Stimulated activated CD8-positive, alpha-beta memory T cell treated with anti-CD3 and anti-CD28 coated beads, Interleukin-4, amount 100 ng/mL, for 4 hours (primary cell): ENCODE results near the gene RIOK1.
A peak's percentile ranks its signal among the peaks of the same experiment; 100 is the strongest.
"Not testable (repeated sequence)": the region's sequence is repeated elsewhere in the genome, so short reads cannot be mapped to it uniquely, and the experiment has no call there.

ENCODE experiments used
- DNase-seq, 2 donors: peaks; one replicate each; pipeline ENCODE4 v3.0.0-alpha.2; 2020; ENCODE audit warnings: low read depth in 2 of 2, low spot score in 1 of 2

The RIOK1 gene

DNA sequence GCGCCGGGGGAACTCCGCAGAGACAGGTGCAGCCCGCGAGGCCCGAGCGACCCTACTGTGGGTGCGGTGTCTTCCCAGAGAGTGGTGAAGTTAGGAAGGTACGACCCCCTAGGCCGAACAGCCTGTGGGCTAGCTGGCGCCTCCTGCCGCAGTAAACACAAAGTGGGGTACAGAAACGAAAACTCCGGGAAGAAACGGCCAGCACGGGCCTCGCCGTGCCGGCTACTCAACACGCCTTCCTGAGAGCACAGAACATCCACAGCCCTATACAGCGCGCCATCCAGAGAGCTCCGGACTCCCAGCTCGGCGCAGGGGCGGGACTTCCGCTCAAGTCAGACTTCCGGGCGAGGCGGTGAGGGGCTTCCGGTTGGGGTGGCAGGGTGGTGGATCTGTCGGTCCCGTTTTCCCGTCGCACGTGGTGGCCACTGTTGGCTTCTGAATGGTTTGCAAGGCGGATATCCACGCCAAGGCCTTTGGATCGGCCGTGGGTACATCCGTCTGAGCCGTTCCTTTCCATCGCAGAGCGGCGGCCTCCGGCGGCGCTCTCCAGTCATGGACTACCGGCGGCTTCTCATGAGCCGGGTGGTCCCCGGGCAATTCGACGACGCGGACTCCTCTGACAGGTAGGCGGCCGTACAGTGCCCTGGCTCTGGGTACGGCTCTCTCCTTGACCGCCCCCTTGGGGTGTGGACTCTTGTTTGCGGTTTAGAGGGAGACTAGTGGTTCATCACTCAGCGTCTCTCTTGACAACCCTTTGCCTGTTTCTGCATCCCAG lies at the start of gene RIOK1, which contains the start of gene CAGE1:
Gene RIOK1 (plus strand): TSS at position 358 of the 775 bp plus-strand sequence. CDS start 195 bp downstream, at position 553.
Gene CAGE1 (minus strand): TSS at position 292 of the 775 bp plus-strand sequence. CDS start 2,569 bp downstream, outside the sequence.
- DNase-seq, result peak; percentile 87 to 93

DNA sequence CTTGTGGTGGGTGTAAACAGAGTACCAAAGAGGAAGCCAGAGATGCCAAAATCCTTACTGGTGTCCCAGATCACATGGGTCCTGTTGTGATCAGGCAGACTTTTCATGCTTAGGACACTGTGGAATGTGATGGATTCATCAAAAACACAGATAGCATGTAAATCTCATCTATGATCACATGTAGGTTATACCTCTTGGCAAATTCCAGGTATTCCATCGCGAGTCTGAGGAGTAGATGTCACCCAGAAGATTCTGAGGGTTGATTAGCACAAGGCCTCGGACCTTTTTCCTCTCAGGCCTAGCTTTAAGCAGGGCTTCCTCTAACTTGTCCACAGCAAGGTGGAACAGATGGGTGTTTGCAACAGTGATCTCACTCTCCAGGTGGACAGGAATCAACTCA lies 48.3 kb upstream of the RIOK1 start:
- no peak for DNase-seq

DNA sequence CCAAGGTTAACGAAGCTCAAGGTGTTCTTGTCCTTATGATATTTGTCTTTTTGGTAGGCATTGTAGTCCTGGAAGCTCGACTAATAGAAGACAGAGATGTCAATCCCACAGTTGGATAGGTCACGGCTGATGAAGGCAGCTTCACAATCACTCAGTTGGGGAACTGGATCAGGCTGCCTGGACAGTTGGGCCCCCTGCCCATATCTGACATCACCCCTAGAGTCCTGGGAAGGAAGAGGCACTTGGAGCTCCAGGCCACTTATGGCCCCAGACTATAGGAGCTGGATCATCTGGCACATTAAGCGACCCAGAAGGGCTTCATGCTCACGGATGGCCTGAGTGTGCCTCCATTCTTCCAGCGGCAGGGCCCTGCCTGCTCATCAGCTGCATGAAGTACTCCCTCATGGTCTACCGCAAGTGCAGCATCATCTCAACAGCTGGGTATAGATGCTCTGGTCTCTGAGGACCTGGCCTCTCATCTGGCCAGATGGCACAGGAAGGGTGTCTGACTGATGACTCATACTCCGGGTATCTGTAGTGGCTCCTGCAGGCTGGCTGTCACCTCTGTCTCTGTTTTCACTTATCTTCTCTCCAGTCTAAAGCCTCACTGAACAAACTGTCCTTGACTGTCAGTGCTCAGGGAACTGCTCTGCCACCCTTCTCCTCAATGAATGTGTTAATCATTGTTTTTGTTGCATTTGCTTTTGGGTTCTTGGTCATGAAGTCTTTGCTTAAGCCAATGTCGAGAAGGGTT lies 47.4 kb upstream of the RIOK1 start:
- DNase-seq, result no peak

DNA sequence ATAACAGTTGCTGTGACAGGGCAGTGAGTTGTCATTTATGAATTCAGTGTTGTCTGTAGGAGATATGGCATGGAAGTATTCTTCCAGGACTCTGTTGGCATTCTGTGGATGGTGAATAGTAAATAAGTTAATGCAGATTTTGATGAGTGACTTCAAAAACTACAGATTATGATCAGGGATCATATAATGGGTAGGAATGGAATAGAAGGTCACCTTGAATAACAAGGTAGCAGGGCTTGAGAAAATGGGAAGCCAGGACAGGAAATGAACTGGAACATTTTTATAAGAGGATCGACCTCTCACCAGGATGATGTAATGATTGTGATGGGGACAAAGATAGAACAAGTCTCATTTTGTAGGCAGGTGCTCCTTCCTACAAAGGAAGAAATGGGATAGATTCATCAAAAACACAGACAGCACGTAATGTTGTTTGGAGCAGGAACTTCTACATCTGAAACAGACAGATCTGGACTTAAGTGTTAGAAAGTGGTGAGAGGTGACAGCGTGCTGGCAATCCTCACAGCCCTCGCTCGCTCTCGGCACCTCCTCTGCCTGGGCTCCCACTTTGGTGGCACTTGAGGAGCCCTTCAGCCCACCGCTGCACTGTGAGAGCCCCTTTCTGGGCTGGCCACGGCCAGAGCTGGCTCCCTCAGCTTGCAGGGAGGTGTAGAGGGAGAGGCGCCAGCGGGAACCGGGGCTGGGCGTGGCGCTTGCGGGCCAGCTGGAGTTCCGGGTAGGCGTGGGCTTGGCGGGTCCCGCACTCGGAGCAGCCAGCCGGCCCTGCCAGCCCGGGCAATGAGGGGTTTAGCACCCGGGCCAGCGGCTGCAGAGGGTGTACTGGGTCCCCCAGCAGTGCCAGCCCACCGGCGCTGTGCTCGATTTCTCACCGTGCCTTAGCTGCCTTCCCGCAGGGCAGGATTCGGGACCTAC lies 45.8 kb upstream of the RIOK1 start:
- no peak for DNase-seq

DNA sequence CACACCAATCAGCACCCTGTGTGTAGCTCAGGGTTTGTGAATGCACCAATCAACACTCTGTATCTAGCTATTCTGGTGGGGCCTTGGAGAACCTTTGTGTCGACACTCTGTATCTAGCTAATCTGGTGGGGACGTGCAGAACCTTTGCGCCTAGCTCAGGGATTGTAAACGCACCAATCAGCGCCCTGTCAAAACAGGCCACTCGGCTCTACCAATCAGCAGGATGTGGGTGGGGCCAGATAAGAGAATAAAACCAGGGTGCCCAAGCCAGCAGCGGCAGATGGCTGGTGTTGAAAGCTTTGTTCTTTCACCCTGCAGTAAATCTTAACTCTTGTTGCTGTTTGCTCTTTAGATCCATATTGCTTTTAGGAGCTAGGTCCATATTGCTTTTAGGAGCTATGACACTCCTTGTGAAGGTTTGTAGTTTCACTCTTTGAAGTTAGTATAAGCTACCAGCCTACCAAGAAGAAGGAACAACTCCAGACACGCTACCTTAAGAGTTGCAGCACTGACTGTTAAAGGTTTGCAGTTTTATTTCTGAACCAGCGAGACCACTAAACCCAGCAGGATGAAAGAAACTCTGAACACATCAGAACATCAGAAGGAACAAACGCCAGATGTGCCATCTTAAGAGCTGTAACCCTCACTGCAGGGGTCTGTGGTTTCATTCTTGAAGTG lies 44.7 kb upstream of the RIOK1 start:
- DNase-seq, result not testable (repeated sequence)

DNA sequence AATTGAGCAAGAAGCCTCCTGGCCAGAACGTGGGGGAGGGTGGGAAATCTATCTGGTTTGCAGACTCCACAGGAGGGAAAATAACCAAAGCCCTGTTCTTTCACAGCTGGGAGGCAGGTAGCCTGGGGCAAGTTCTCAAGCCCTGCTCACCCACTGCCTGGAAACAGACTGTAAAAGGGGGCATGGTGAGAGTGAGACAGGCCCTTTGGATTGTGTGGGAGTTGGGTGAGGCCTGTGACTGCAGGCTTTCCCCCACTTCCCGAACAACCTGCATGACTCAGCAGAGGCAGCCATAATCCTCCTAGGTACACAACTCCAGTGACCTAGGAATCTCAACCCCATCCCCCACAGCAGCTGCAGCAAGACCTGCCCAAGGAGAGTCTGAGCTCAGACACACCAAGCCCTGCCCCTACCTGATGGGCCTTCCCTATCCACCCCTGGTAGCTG lies 42.0 kb upstream of the RIOK1 start:
- not testable (repeated sequence) for DNase-seq

DNA sequence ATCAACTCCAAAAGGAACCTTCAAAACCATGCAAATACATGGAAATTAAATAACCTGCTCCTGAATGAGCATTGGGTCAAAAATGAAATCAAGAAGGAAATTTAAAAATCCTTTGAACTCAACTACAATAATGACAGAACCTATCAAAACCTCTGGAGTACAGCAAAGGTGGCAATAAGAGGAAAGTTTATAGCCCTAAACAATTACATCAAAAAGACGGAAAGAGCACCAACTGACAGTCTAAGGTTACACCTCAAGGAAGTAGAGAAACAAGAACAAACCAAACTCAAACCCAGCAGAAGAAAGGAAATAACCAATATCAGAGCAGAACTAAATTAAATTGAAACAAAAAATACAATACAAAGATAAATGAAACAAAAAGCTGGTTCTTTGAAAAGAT lies 39.0 kb upstream of the RIOK1 start:
- not testable (repeated sequence) for DNase-seq

DNA sequence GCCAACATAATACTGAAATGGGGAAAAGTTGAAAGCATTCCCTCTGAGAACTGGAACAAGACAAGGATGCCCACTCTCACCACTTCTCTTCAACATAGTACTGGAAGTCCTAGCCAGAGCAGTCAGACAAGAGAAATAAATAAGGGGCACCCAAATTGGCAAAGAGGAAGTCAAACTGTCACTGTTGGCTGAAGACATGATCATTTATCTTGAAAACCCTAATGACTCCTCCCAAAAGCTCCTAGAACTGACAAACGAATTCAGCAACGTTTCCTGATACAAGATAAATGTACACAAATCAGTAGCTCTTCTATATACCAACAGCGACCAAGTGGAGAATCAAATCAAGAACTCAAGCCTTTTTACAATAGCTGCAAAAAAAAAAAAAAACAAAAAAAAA lies 37.7 kb upstream of the RIOK1 start:
- not testable (repeated sequence) for DNase-seq

DNA sequence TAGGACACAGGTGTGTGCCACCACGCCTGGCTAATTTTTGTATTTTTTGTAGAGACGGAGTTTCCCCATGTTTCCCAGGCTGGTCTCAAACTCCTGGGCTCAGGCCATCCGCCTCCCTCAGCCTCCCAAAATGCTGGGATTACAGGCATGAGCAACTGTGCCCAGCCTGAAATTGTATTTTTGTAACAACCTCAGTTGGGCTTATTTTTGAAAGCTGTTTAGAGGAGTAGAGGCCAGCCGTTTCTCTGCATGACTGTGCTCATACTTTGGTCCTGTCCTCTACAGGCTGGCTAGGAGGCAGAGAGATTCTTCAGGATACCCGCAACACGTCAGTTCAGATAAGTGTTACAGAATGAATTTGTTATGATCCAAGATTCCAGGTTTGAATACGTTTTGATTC lies 22.2 kb upstream of the RIOK1 start:
- DNase-seq, result no peak

DNA sequence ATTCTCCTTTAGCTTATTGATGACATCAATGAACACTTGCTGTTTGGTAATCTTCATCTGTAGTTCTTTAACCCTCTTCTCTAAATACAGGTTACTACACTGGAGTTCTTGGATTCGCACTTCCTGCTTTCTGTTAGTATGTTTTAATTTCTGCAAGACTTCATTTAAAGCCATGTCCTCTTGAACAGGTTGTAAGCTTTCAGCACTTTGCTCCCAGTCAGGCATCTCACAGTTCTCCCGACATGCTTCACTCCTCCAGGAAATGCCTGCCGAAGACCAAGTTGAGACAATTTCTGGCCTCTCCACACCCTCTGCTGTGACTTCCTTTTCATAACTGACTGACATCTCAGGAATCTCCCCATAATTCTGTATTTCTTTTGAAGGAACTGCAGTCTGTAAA lies 15.9 kb upstream of the RIOK1 start:
- no peak for DNase-seq

DNA sequence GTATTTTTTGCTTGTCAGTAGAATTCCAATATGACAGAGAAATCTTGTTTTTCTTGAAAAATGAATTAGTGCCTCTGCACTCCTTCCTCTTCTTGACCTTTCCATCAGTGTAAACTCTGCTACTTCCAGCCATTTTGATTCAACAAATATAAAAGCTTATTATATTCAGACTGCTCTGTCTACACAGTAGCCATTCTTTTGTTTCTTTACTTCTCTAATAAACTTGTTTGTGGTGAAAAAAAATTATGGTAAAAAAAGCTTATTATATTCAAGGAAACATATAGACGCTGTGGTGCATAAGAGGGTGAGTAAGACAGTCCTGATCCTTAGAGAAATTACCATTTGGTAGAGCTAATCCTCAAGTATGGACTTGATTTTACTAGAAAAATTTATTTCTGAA lies 11.6 kb upstream of the RIOK1 start:
- DNase-seq, result no peak

DNA sequence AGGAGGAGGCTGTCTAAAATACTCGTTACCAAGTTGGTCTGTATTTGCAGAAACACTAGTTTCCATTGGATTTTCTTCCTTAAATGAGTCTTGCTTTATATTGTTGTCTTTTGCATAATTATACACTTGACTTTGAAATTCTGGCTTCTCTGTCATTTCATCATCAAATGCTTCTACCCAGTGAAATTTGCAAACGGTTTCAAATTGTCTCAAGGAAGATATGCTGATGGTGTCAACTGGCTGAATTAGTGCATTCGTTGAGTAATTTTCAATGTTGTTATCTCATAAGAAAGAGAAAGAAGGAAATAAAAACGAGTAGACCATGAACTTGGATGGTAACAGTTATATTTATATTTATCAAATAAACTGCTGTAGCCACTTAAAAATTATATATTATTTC lies 10.9 kb upstream of the RIOK1 start:
- DNase-seq, result no peak

DNA sequence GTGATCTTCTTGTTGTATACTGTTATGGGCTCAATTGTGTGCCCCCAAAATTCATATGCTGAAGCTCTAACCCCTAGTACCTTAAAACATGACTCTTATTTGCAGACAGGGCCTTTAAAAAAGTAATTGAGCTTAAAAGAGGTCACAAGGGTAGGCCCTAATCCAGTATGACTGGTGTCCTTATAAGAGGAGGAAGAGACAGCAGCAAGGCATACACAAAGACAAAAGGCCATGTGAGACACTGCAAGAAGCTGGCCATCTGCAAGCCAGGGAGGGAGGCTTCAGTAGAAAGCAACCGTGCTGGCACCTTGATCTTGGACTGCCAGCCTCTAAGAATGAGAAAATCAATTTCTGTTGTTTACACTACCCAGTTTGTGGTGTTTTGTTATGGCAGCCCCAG lies 8.5 kb upstream of the RIOK1 start:
- no peak for DNase-seq

DNA sequence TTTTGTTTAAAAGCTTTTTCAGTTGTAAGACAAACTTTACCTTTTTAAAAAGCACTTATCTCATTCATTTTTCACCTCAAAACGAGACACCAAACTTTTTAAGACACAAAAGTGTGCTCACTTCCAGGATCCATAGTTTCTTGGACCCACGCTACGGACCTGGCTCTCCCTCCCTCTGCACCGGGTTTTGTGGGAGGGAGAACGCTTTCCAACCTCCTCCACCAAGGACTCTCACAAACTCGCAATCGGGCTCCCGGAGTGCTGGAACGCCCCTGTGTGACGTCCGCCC lies 502 bp upstream of the RIOK1 start:
- no peak for DNase-seq

DNA sequence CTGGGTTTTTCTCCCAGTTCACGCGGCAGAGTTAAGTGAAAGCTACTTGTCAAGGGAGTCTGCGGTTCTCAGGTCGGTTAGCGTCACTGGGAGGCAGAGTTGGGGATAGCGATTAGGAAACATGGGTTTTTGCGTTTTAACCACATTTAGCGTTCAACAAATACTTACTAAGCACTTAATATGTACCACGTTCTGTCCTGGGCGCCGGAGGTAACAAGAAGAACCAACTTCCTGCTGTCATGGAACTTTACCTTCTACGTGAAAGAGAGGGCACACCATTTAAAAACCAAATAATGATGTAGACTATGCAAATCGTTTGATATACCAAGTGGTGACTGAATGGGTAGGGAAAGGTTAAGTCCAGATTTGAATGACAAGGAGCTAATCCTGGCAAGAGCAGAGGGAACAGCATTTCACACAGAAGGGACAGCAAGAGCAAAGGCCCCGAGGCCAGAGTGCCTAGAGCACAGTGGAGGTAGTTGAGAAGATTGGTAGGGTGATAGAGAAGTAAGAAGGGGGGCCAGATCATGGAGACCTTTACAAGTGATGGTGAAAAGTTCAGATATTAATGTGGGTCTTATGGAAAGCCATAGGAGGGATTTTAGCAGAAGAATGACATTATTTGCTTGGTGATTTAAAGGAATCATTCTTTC lies 744 bp downstream of the RIOK1 start:
- no peak for DNase-seq

DNA sequence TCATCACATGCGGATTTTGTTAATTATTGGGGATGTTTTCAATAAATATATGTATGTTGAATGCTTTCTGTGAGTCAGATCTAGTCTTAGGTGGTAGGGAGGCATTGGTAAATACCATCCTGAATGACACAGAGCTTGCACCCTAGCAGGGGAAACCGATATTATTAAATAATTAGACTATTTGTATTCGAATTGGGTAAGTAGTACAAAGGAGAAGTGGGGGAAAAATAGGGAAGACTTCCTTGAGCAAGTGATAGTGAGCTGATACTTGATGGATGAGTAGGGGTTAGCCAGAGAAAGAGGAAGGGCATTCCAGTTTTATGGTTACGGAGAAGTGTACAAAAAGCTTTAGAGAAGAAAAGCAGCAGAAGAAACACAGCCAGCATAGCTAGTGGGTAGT lies 1.5 kb downstream of the RIOK1 start:
- no peak for DNase-seq

DNA sequence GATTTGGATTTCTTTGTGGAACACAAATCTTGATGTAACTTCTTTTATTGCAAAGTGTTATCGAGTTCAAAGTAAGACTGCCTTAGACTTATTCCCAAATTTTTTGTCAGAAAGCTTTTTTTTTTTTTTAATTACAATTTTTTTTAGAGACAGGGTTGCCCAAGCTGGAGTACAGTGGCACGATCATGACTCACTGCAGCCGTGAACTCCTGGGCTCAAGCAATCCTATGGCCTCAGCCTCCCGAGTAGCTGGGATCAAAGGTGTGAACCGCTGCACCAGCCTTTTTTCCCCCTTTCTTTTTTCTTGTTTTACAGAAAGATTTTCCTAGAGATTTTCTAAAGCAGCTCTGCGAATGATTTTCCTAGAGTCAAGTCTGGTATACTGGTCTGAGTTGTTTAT lies 2.8 kb downstream of the RIOK1 start:
- DNase-seq, result no peak

DNA sequence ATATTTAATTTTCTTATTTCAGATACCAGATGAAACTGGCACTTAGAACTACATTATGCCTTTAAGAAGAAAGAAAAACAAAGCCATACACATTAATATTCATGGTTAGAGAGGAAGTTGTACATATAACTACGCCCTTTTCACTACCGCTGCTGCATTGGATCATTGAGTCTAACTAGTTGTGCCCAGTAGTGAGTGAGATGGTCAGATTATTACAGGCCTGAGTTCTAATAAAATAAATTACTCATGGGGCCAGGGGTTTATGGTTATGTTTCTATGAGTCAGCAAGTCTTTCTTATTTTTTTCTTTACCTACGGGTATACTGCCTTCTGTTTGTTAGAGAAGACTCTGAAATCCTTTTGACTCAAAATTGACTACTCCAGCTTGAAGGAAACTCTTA lies 11.5 kb downstream of the RIOK1 start:
- no peak for DNase-seq

DNA sequence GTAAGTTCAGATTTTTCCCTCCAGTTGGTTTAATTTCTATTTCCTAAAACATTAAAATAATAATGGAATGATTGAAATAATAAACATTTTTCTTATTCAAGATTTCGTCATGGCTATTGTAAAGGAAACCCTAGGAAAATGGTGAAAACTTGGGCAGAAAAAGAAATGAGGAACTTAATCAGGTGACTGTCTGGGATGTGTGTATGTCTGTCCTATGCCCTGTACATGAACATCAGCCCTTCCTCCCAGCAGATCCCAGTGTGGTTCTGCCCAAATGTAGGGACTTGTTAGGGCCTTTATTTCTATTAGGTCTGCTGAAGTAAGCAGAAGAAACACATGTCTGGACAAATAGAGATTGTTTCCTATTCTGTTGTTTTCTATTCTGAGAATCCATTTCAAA lies 13.1 kb downstream of the RIOK1 start:
- no peak for DNase-seq

DNA sequence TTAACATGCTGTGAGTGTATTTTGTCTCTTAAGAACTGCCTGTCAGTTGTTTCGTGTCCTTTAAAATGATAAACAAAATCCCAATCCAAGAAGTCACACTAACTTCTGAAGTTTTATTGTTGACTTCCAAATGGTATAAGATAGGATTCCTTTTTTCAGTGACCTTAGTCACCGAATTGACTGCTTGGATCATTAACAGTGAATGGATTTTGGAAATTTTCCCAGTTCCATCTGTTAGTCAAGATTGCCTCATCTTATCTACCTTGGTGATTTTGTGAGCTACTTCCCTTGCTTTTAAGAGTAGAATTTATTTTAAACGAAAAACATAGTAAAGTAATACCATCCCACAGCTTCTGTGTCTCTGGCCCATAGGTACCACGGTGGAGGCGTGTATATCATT lies 14.9 kb downstream of the RIOK1 start:
- no peak for DNase-seq
